ENCODE measurements around the gene LRRC8C.
A peak's percentile ranks its signal among the peaks of the same experiment; 100 is the strongest.

DNA sequence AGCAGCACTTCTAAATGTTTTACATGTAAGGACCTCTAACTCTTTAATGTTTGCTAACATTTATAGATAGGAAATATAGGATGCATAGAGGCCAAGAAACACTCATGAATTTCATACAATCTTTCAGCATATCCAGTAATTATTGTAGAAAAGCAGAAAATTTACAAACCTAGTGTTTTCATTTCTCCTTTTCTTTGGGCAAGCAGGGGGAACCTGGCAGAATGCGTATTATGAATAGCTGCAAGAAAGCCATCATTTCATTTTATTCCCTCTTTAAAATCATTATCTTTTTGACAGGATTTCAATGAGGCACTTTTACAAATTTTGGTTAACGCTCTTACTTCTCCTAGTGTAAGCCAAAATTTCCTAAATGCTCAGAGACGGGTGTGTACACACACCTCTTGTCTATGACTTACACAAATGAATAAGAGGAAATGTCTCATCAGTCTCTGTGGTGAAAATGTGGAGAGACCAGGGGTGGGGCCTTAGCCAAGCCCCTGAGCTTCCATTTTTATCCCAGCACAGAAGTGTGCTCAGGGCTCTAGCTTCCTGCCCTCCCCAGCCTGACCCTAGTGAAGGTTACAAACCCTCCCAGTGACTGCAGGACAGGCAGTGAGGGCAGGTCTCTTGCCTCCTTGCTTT is 91.6 kb downstream of the LRRC8C start:
- TF ChIP-seq, protein P1, sequence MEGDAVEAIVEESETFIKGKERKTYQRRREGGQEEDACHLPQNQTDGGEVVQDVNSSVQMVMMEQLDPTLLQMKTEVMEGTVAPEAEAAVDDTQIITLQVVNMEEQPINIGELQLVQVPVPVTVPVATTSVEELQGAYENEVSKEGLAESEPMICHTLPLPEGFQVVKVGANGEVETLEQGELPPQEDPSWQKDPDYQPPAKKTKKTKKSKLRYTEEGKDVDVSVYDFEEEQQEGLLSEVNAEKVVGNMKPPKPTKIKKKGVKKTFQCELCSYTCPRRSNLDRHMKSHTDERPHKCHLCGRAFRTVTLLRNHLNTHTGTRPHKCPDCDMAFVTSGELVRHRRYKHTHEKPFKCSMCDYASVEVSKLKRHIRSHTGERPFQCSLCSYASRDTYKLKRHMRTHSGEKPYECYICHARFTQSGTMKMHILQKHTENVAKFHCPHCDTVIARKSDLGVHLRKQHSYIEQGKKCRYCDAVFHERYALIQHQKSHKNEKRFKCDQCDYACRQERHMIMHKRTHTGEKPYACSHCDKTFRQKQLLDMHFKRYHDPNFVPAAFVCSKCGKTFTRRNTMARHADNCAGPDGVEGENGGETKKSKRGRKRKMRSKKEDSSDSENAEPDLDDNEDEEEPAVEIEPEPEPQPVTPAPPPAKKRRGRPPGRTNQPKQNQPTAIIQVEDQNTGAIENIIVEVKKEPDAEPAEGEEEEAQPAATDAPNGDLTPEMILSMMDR (IDR thresholded peaks at IDR 0.05): no peak
- peak in 1 of 2 donors; percentile 31 for TF ChIP-seq POLR2AphosphoS5 (IDR thresholded peaks at IDR 0.05)
- no peak for TF ChIP-seq POLR2A (IDR thresholded peaks at IDR 0.05)
- TF ChIP-seq EP300 (IDR thresholded peaks at IDR 0.05): no peak

All from upper lobe of left lung (tissue), 4 donors.